Endothelial cell of hepatic sinusoid (primary cell): ENCODE results near the gene EXOC7.
"Not testable (repeated sequence)": the region's sequence is repeated elsewhere in the genome, so short reads cannot be mapped to it uniquely, and the experiment has no call there.

Experiments
- in situ Hi-C: cut with HindIII; loops from 2 replicates; pipeline ENCODE4 v1.10.0; 2017; ENCODE audit warnings: low sequenced_read_pairs

Gene EXOC7

DNA sequence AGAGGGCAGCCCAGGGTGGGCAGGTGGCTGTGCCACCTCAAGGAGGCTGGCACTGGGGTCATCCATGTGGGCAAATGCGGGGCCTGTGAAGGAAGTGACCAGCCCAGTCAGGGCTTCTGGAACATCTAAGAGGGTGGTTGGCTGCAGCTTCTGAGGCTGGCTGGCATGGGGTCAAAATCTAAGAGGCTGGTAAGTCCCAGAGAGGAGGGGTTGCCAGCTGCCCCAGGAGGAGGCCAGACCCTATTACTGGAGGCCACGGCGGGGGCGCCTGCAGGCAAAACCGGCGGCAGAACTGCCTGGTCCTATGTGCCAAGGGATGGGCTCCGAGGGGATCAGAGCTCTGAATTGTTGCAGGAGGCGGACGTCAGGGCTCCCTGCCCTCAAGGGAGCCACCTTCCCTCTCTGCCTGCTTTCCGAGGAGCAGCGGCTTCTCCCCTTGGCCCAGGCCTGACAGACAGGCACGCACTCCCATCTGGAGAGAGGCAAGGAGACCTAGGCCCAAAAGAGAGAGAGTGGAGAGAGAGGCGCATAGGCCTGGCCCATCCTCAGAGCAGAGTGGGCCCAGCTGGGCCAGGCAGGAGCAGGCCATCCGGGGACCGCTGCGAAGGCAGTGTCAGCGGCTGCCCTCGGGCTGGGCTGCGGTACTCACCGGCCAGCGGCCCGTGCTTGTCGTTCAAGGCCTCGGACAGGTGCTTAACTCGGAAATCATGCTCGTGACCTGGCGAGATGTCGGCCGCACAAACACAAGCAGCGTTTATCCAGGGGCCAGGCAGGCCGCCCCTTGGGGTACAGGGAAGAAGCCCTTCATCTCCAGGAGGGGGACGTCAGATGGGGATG is 13.7 kb downstream of the EXOC7 start:
- in situ Hi-C loops, result no loop called here

- in situ Hi-C loops, result no loop called here
These were observed 14.6 kb downstream of the EXOC7 start for GRCh38 chr17:76088868-76089576.

DNA sequence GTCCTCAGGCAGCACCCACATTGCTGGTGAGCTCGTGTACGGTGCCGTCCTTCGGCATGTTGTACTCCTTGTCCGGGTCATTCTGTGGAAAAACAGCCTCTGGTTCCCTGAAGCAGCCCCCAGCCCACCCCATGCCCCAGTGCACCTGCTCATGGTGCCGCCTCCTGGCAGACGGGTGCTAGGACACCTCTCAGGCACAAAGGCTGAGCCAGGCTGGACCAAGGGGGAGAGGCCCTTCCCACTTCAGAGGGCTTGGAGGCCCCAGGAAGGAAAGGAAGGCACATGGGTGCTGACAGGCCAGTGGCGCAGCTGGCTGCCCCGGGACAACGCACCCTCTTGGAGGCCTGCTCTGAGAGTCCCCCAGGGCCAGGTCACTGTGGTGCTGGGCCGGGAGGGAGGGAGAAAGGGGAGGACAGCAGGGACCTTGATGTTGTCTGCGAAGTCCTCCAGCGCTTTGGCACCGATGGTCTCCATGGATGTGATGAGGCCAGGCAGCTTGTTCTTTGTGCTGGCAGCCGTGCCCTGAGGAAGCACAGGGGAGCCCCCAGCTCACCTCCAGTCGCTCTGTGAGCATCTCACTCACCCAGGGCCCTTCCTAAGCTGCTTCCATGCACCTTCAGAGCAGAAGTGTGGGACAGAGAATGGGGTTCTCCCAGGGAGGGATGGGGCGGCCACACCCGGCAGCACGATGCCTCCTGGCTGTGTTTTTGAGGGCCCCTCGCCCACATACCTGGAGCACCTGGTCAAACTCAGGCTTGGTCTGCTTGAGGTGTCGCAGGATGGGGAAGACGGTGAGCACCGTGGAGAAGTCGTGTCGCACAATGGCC is 15.3 kb downstream of the EXOC7 start:
- in situ Hi-C loops, result no loop called here

DNA sequence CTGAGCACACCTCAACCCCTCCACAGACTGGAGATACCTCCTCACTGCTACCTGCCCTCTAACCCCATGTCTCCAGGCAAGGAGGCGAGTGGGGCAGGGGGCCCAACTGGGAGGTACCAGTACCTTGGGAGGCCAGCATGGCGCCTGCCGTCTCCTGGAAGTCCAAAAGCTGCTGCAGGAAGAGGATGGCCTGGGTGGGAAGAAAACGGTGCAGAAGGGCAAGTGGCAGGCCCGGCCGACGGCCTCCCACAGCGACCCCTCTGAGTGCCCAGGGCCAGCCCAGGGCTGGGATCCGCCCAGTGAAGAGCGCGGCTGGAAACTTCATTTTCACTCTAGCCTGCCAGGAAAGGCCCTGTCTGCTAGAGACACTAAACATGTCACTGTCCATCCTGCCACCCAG is 16.1 kb downstream of the EXOC7 start:
- in situ Hi-C loops, result no loop called here

DNA sequence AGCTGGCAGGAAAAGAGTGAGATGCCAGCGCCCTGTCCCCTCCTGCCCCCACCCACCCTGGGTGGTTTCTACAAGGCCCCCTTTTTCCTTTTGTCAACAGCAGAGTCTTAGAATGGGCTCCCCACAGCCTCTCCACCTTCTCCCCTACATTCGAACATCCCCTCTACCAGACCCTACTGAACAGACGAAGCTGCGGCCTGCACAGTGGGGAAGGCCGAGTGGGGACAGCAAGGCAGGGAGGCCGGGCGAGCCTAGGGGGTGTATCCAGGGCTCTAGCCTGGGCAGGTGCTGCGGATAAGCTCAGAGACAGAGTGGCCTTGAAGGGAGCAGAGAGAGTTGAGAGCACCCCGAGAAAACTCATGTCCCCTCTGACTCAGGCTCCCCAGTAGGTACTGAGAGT is 17.2 kb downstream of the EXOC7 start:
- in situ Hi-C loops, result no loop called here

DNA sequence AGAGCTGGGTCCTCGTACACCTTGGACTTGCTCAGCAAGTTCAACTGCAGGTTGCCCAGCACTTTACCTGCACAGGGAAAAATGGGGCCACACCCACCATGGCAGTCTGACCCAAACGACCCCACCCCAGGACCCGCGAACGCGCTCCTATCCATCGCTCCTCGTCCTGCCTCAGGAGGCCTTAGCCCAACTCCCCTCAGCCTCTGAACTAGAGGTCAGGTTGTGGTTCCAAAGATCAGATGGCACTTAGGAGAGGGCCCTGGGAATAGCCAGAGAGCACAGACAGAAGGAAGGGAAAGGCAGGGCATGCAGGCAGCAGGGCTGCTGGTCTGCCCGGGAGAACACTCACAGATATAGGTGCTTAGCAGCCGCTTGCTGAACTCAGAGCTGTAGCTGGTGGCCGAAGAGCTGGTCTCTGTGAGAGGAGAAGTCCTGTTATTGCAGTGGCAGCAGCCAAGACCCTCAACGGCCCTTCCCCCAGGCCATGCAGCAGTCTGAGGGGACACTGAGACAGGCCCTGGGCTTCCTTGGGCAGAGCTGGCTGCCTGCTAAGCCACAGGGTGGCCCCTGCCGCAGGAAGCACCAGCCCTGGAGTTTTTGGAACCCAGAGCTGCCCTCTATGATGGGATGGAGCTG is 17.7 kb downstream of the EXOC7 start:
- in situ Hi-C loops, result no loop called here

DNA sequence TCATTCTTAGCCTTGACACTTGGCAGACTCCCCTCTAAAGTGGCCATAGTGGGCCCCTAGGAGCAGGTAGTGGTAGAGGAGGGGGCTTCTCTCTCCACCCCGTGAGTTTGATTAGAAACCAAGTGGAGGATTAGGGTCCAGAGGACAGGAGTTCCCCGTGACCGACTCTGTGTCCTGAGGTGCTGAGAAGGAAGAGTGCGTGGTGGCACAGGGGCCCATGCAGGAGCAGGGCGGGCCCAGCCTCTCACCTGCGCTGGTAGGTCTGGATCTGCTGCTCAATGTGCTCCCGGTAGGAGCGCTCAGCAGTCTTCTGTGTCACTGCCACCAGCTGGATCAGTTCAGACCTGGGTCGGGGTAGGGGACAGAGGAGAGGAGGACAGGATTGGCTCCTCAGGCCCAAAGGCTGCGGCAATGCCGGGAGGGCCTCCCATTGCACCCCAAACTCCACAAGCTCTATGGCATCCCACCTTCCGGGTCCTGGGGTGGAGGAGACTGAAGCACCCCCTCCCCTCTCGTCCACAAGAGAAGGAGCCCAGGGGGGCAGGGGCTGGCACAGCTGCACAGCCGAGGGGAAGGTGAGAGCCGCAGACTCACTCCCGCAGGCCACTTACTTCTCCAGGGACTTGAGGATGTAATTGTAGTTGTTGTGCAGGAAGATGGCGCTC is 18.4 kb downstream of the EXOC7 start:
- in situ Hi-C loops, result no loop called here

GRCh38 chr17:76083536-76084182 is 19.9 kb downstream of the EXOC7 start:
- in situ Hi-C loops, result no loop called here

GRCh38 chr17:76082326-76083251 is 21.0 kb downstream of the EXOC7 start:
- in situ Hi-C loops, result no loop called here

DNA sequence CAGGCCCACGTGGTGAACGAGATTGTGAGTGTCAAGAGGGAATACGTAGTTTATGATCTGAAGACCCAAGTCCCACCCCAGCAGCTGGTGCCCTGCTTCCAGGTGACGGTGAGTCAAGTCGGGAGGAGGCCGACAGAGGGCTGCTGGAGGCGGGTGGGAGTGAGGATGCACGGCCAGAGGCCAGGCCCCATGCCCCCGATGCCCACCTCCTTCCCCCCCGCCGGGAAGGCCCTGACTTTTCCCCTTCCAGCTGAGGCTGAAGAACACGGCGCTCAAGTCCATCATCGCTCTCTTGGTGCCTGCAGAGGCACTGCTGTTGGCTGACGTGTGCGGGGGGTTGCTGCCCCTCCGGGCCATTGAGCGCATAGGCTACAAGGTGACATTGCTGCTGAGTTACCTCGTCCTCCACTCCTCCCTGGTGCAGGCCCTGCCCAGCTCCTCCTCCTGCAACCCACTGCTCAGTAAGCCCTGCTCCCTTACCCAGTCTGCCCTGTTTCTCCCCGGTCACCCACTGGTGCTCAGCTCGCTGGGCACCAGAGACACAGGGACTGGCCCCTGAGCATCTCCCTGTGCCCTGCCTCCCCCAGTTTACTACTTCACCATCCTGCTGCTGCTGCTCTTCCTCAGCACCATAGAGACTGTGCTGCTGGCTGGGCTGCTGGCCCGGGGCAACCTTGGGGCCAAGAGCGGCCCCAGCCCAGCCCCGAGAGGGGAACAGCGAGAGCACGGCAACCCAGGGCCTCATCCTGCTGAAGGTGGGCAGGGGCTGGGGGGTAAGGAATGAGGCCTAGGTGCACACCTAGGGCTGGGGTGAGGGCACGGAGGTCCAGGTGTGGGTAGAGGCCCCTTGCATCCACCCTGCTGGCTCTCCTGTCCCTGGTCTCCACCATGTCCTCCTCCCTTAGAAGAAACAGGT is 22.0 kb downstream of the EXOC7 start:
- in situ Hi-C loops, result no loop called here

DNA sequence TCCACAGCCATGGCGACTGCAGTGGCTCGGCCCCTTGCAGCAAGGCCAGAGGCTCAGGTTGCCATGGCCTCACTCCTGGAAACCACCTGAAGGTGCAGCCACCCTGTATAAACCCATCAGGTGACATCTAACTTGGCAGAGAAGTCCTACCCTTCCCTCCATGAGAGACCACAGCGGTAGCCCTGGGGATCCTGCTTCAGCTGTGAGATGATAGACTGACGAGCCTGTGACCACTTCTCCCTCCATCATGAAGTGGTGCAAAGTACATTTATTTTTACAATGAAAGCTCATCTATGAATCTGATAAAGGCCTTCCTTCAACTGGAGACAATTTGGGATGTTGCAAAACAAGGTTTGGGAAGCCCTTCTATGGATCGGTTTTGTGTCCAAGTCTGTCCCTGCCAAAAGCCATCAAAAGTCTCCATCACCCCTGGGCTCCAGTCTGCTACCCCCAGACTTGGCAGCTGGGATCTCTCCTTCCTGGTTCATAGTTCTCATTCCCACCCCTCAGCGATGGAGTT is 22.8 kb downstream of the EXOC7 start:
- in situ Hi-C loops, result no loop called here

- in situ Hi-C loops, result no loop called here
These were observed 23.4 kb downstream of the EXOC7 start for GRCh38 chr17:76079956-76080767.

GRCh38 chr17:76079535-76079955 is 24.0 kb downstream of the EXOC7 start:
- in situ Hi-C loops, result no loop called here

- in situ Hi-C loops, result no loop called here
These were observed 24.6 kb downstream of the EXOC7 start, which contains the start of gene ZACN for GRCh38 chr17:76078860-76079534. TSS of gene ZACN (plus strand) at chr17:76079182. CDS start at chr17:76079265, 83 bp downstream.

DNA sequence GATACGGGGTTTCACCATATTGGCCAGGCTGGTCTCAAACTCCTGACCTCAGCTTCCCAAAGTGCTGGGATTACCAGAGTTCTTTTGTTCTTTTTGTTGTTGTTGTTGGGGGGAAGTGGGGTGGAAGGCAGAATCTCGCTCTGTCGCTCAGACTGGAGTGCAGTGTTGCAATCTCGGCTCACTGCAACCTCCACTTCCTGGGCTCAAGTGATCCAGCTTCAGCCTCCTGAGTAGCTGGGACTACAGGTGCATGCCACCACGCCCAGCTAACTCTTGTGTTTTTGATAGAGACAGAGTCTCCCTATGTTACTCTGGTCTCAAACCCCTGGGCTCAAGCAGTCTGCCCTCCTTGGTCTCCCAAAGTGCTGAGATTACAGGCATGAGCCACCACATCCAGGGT is 25.2 kb downstream of the EXOC7 start:
- in situ Hi-C loops, result not testable (repeated sequence)

- in situ Hi-C loops, result no loop called here
These were observed 25.9 kb downstream of the EXOC7 start for GRCh38 chr17:76077584-76078110.
